GM23338 (cell line): ENCODE measurements around the gene GAK. TPM values are rescaled to one million over a fixed set of nuclear protein-coding genes. Genes with fewer than 3 reads are reported as not detected.

Source experiments
- ATAC-seq: fragments of 200-7000 bp; cut with Tn5 transposase; 3 replicates; pipeline ENCODE4 v1.9.1; 2020
- DNase-seq: peaks from one replicate; pipeline ENCODE4 v3.0.0-alpha.2; 2015; ENCODE audit warnings: low spot score
- H2AFZ ChIP-seq: fragments of 200-600 bp; sonication (generic); 2 replicates; pipeline ENCODE4 v1.8.0; 2016; ENCODE audit warnings: antibody characterized with exemption, mild to moderate bottlenecking, moderate library complexity
- H3F3A ChIP-seq: fragments of 200-600 bp; sonication (generic); replicated peaks from 2 replicates; pipeline ENCODE4 v1.8.0; 2017; ENCODE audit warnings: antibody characterized with exemption, mixed run types, low read depth
- H3K27ac ChIP-seq: fragments of 200-600 bp; sonication (generic); 2 replicates; pipeline ENCODE4 v1.6.1; 2016; ENCODE audit warnings: low read depth
- H3K27me3 ChIP-seq: fragments of 200-600 bp; sonication (generic); 2 replicates; pipeline ENCODE4 v1.8.0; 2016; ENCODE audit warnings: mild to moderate bottlenecking, mixed run types, moderate library complexity; ENCODE audit not compliant: insufficient read depth
- H3K36me3 ChIP-seq: fragments of 200-600 bp; sonication (generic); 2 replicates; pipeline ENCODE4 v1.8.0; 2016; ENCODE audit warnings: mild to moderate bottlenecking; ENCODE audit not compliant: insufficient read depth
- H3K4me1 ChIP-seq: fragments of 200-600 bp; sonication (generic); 2 replicates; pipeline ENCODE4 v1.8.0; 2016; ENCODE audit warnings: mild to moderate bottlenecking, moderate library complexity; ENCODE audit not compliant: insufficient read depth
- H3K4me2 ChIP-seq: fragments of 200-600 bp; sonication (generic); 2 replicates; pipeline ENCODE4 v1.7.1; 2017; ENCODE audit warnings: mixed run types
- H3K4me3 ChIP-seq: fragments of 200-600 bp; sonication (generic); 2 replicates; pipeline ENCODE4 v1.6.1; 2016; ENCODE audit warnings: mixed run types
- H3K79me2 ChIP-seq: fragments of 200-600 bp; sonication (generic); replicated peaks from 2 replicates; pipeline ENCODE4 v1.8.0; 2017; ENCODE audit warnings: mild to moderate bottlenecking; ENCODE audit not compliant: insufficient read depth
- H3K9me2 ChIP-seq: fragments of 200-600 bp; sonication (generic); 2 replicates; pipeline ENCODE4 v1.8.0; 2017; ENCODE audit not compliant: insufficient read depth
- H4K20me1 ChIP-seq: fragments of 200-600 bp; sonication (generic); replicated peaks from 2 replicates; pipeline ENCODE4 v1.8.0; 2017; ENCODE audit warnings: mild to moderate bottlenecking; ENCODE audit not compliant: insufficient read depth
- H3K27ac Mint-ChIP-seq: 2 replicates; pipeline ENCODE4 v1.8.0; 2020; ENCODE audit warnings: inconsistent platforms, mild to moderate bottlenecking, moderate library complexity, mixed read lengths
- H3K27me3 Mint-ChIP-seq: 3 replicates; pipeline ENCODE4 v1.8.0; 2022; ENCODE audit warnings: low read depth, mild to moderate bottlenecking, moderate library complexity, mixed read lengths, inconsistent platforms; ENCODE audit not compliant: insufficient read depth, poor library complexity
- H3K36me3 Mint-ChIP-seq: 3 replicates; pipeline ENCODE4 v1.8.0; 2021; ENCODE audit warnings: low read depth, mild to moderate bottlenecking, inconsistent platforms, moderate library complexity, mixed read lengths
- H3K4me1 Mint-ChIP-seq: 3 replicates; pipeline ENCODE4 v1.8.0; 2020; ENCODE audit warnings: mild to moderate bottlenecking, inconsistent platforms, mixed read lengths
- H3K4me3 Mint-ChIP-seq: 3 replicates; pipeline ENCODE4 v1.8.0; 2021; ENCODE audit warnings: moderate library complexity, mild to moderate bottlenecking, inconsistent platforms, mixed read lengths
- H3K9me3 Mint-ChIP-seq: 3 replicates; pipeline ENCODE4 v1.8.0; 2020; ENCODE audit warnings: moderate library complexity, mild to moderate bottlenecking, inconsistent platforms, mixed read lengths
- CREB1 ChIP-seq: fragments of 250-450 bp; sonication (Bioruptor Pico); IDR thresholded peaks from 2 replicates; pipeline ENCODE4 v1.5.0; 2020; ENCODE audit warnings: low read depth, mild to moderate bottlenecking, moderate library complexity
- CTCF ChIP-seq, 2 experiments: fragments of 200-600 bp in 1 of 2; sonication (generic) in 1 of 2; conservative IDR thresholded peaks; 2 replicates each; pipeline versions ENCODE4 v1.5.1 to v1.6.1; 2016 to 2017; ENCODE audit warnings: antibody characterized with exemption in 2 of 2, low read depth in 2 of 2, mild to moderate bottlenecking in 2 of 2, moderate library complexity in 1 of 2
- EZH2phosphoT487 ChIP-seq: fragments of 200-600 bp; sonication (generic); IDR thresholded peaks from one replicate; pipeline ENCODE4 v1.8.1; 2018; ENCODE audit warnings: antibody characterized with exemption; ENCODE audit not compliant: unreplicated experiment
- JUNB ChIP-seq: IDR thresholded peaks from one replicate; pipeline ENCODE4 v1.6.1; 2016; ENCODE audit warnings: antibody characterized with exemption; ENCODE audit not compliant: unreplicated experiment
- NANOG ChIP-seq: IDR thresholded peaks from 2 replicates; pipeline ENCODE4 v1.6.1; 2016; ENCODE audit warnings: antibody characterized with exemption, borderline replicate concordance
- POLR2AphosphoS5 ChIP-seq: IDR thresholded peaks from 2 replicates; pipeline ENCODE4 v1.6.1; 2016; ENCODE audit warnings: antibody characterized with exemption, low read depth
- REST ChIP-seq: IDR thresholded peaks from one replicate; pipeline ENCODE4 v1.6.1; 2018; ENCODE audit warnings: antibody characterized with exemption; ENCODE audit not compliant: unreplicated experiment
- STAT1 ChIP-seq: IDR thresholded peaks from one replicate; pipeline ENCODE4 v1.6.1; 2016; ENCODE audit warnings: antibody characterized with exemption; ENCODE audit not compliant: unreplicated experiment
- ZNF114 ChIP-seq: fragments of 250-450 bp; sonication (Bioruptor Pico); IDR thresholded peaks from 2 replicates; pipeline ENCODE4 v1.5.0; 2020; ENCODE audit warnings: mild to moderate bottlenecking, moderate library complexity
- ZNF331 ChIP-seq: fragments of 250-450 bp; sonication (Bioruptor Pico); IDR thresholded peaks from 2 replicates; pipeline ENCODE4 v1.5.0; 2020; ENCODE audit warnings: low read depth, mild to moderate bottlenecking, moderate library complexity
- polyA plus RNA-seq: library from polyadenylated mRNA; unstranded; fragments of >200 nt; fragmentation: Nextera tagmentation; extraction: Ambion mirVana; gene quantifications from 2 replicates; pipeline ENCODE4 v1.2.1, GENCODE V29; 2016
- total RNA-seq: library from RNA; depleted of rRNA; stranded (reverse); fragments of >200 nt; shearing (Covaris generic); gene quantifications from 2 replicates; pipeline ENCODE4 v1.2.3, GENCODE V29; 2014
- TF ChIP-seq, protein P1 (sequence below): fragments of 250-450 bp; sonication (Bioruptor Pico); IDR thresholded peaks from 2 replicates; pipeline ENCODE4 v1.5.0; 2020; ENCODE audit warnings: mild to moderate bottlenecking, moderate library complexity

Gene GAK
- total and polyA plus RNA-seq, 2 experiments from 2014 or later = 48.5 to 124 TPM

GRCh38 chr4:833731-834367 lies 98.3 kb downstream of the GAK start:
- H2AFZ ChIP-seq = no peak overlapping the region
- H3K27ac ChIP-seq = no peak overlapping the region
- H3K4me3 Mint-ChIP-seq = no peak overlapping the region
- peaks cover 5% of the 10 kb centered on the region; the same call in 1 of the 3 replicates for H3K36me3 Mint-ChIP-seq
- H3K4me2 ChIP-seq = no peak overlapping the region
- no peaks in the 10 kb centered on the region for H3K4me1 ChIP-seq
- H3K27ac Mint-ChIP-seq = no peak overlapping the region
- H3K9me3 Mint-ChIP-seq = peaks cover 12% of the 10 kb centered on the region
- DNase-seq = no peak
- H3K79me2 ChIP-seq = no peaks in the 10 kb centered on the region
- TF ChIP-seq STAT1 (no peak), CREB1 (CRISPR knock-in tag) (no peak), EZH2phosphoT487 (no peak), POLR2AphosphoS5 (no peak), REST (no peak), ZNF114 (CRISPR knock-in tag) (no peak), ZNF331 (no peak), JUNB (no peak), NANOG (no peak), CTCF (conservative IDR thresholded peaks at IDR 0.05; ENCODE audit: low read depth in 2 of 2) (no peak)
- TF ChIP-seq, protein P1, sequence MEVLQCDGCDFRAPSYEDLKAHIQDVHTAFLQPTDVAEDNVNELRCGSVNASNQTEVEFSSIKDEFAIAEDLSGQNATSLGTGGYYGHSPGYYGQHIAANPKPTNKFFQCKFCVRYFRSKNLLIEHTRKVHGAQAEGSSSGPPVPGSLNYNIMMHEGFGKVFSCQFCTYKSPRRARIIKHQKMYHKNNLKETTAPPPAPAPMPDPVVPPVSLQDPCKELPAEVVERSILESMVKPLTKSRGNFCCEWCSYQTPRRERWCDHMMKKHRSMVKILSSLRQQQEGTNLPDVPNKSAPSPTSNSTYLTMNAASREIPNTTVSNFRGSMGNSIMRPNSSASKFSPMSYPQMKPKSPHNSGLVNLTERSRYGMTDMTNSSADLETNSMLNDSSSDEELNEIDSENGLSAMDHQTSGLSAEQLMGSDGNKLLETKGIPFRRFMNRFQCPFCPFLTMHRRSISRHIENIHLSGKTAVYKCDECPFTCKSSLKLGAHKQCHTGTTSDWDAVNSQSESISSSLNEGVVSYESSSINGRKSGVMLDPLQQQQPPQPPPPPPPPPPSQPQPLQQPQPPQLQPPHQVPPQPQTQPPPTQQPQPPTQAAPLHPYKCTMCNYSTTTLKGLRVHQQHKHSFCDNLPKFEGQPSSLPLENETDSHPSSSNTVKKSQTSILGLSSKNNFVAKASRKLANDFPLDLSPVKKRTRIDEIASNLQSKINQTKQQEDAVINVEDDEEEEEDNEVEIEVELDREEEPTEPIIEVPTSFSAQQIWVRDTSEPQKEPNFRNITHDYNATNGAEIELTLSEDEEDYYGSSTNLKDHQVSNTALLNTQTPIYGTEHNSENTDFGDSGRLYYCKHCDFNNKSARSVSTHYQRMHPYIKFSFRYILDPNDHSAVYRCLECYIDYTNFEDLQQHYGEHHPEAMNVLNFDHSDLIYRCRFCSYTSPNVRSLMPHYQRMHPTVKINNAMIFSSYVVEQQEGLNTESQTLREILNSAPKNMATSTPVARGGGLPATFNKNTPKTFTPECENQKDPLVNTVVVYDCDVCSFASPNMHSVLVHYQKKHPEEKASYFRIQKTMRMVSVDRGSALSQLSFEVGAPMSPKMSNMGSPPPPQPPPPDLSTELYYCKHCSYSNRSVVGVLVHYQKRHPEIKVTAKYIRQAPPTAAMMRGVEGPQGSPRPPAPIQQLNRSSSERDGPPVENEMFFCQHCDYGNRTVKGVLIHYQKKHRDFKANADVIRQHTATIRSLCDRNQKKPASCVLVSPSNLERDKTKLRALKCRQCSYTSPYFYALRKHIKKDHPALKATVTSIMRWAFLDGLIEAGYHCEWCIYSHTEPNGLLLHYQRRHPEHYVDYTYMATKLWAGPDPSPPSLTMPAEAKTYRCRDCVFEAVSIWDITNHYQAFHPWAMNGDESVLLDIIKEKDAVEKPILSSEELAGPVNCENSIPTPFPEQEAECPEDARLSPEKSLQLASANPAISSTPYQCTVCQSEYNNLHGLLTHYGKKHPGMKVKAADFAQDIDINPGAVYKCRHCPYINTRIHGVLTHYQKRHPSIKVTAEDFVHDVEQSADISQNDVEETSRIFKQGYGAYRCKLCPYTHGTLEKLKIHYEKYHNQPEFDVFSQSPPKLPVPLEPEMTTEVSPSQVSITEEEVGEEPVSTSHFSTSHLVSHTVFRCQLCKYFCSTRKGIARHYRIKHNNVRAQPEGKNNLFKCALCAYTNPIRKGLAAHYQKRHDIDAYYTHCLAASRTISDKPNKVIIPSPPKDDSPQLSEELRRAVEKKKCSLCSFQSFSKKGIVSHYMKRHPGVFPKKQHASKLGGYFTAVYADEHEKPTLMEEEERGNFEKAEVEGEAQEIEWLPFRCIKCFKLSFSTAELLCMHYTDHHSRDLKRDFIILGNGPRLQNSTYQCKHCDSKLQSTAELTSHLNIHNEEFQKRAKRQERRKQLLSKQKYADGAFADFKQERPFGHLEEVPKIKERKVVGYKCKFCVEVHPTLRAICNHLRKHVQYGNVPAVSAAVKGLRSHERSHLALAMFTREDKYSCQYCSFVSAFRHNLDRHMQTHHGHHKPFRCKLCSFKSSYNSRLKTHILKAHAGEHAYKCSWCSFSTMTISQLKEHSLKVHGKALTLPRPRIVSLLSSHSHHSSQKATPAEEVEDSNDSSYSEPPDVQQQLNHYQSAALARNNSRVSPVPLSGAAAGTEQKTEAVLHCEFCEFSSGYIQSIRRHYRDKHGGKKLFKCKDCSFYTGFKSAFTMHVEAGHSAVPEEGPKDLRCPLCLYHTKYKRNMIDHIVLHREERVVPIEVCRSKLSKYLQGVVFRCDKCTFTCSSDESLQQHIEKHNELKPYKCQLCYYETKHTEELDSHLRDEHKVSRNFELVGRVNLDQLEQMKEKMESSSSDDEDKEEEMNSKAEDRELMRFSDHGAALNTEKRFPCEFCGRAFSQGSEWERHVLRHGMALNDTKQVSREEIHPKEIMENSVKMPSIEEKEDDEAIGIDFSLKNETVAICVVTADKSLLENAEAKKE (CRISPR knock-in tag) = no peak
- H3F3A ChIP-seq = no peaks in the 10 kb centered on the region
- no peaks in the 10 kb centered on the region for H3K27me3 ChIP-seq
- no peaks in the 10 kb centered on the region for H3K4me1 Mint-ChIP-seq
- H3K27me3 Mint-ChIP-seq = peaks cover 11% of the 10 kb centered on the region
- no peak for ATAC-seq
- no peak overlapping the region for H3K4me3 ChIP-seq
- H3K36me3 ChIP-seq = no peaks in the 10 kb centered on the region
- H3K9me2 ChIP-seq = no peaks in the 10 kb centered on the region
- H4K20me1 ChIP-seq = no peaks in the 10 kb centered on the region
